HEK293 (cell line): ENCODE results near the gene IRX6.

Source experiments
- CTCF ChIA-PET: fragments of 350-600 bp; formaldehyde crosslinking; extraction: SDS; loops from one replicate; lab custom pipeline; 2021; ENCODE audit warnings: antibody characterized with exemption; lab: Yijun Ruan, JAX
- POLR2A ChIA-PET: fragments of 300-600 bp; formaldehyde crosslinking; extraction: SDS; loops from one replicate; lab custom pipeline; 2020; ENCODE audit warnings: antibody characterized with exemption, inconsistent platforms; lab: Yijun Ruan, JAX
- H3K27ac ChIP-seq: fragments of 200-500 bp; sonication (Bioruptor generic); 2 replicates; pipeline ENCODE4 v1.5.1; 2014; ENCODE audit warnings: low read depth, low read length, control low read depth, inconsistent platforms; ENCODE audit errors: extremely low read depth
- H3K36me3 ChIP-seq, 2 experiments: fragments of 200-500 bp in 1 of 2; sonication (Bioruptor generic) in 1 of 2; 1 replicate in 1 of 2; 2 replicates in 1 of 2; pipeline ENCODE4 v1.5.1; 2014 to 2017; ENCODE audit warnings: inconsistent platforms in 2 of 2, low read length in 2 of 2; ENCODE audit not compliant: control insufficient read depth in 2 of 2, insufficient read depth in 1 of 2
- H3K4me1 ChIP-seq: fragments of 200-500 bp; sonication (Bioruptor generic); 2 replicates; pipeline ENCODE4 v1.5.1; 2014; ENCODE audit warnings: mild to moderate bottlenecking, low read length, inconsistent platforms; ENCODE audit not compliant: control insufficient read depth, insufficient read depth
- H3K4me3 ChIP-seq: 2 replicates; pipeline ENCODE4 v1.5.1; 2011; ENCODE audit warnings: low read depth, mild to moderate bottlenecking, control low read depth, low read length, moderate library complexity
- H3K9me3 ChIP-seq: fragments of 200-500 bp; sonication (Bioruptor generic); 2 replicates; pipeline ENCODE4 v1.5.1; 2014; ENCODE audit warnings: low read depth, low read length, inconsistent platforms; ENCODE audit not compliant: control insufficient read depth, insufficient read depth
- CTCF ChIP-seq: fragments of 450-650 bp; formaldehyde crosslinking; IDR thresholded peaks from 2 replicates; pipeline ENCODE4 v1.5.1; 2016; ENCODE audit warnings: missing biosample characterization, missing genetic modification characterization
- GLIS1 ChIP-seq: fragments of 450-650 bp; formaldehyde crosslinking; IDR thresholded peaks from 2 replicates; pipeline ENCODE4 v1.5.1; 2016; ENCODE audit warnings: missing biosample characterization, missing genetic modification characterization
- KLF1 ChIP-seq: fragments of 450-650 bp; formaldehyde crosslinking; IDR thresholded peaks from 2 replicates; pipeline ENCODE4 v1.5.1; 2016; ENCODE audit warnings: missing biosample characterization, missing genetic modification characterization
- KLF8 ChIP-seq: fragments of 450-650 bp; formaldehyde crosslinking; IDR thresholded peaks from 2 replicates; pipeline ENCODE4 v1.5.1; 2016; ENCODE audit warnings: missing biosample characterization, missing genetic modification characterization
- MYNN ChIP-seq: fragments of 450-650 bp; formaldehyde crosslinking; IDR thresholded peaks from 2 replicates; pipeline ENCODE4 v1.5.1; 2016; ENCODE audit warnings: missing biosample characterization, missing genetic modification characterization, borderline replicate concordance
- OVOL3 ChIP-seq: fragments of 450-650 bp; formaldehyde crosslinking; IDR thresholded peaks from 2 replicates; pipeline ENCODE4 v1.5.1; 2016; ENCODE audit warnings: missing biosample characterization, missing genetic modification characterization
- REST ChIP-seq: fragments of 450-650 bp; formaldehyde crosslinking; IDR thresholded peaks from 2 replicates; pipeline ENCODE4 v1.5.1; 2016; ENCODE audit warnings: missing biosample characterization, missing genetic modification characterization
- SP2 ChIP-seq: fragments of 450-650 bp; formaldehyde crosslinking; IDR thresholded peaks from 2 replicates; pipeline ENCODE4 v1.5.1; 2016; ENCODE audit warnings: missing biosample characterization, missing genetic modification characterization
- ZBTB49 ChIP-seq: fragments of 450-650 bp; formaldehyde crosslinking; IDR thresholded peaks from 2 replicates; pipeline ENCODE4 v1.5.1; 2016; ENCODE audit warnings: missing biosample characterization, missing genetic modification characterization, low read depth
- ZEB2 ChIP-seq: fragments of 450-650 bp; formaldehyde crosslinking; IDR thresholded peaks from 2 replicates; pipeline ENCODE4 v1.5.1; 2016; ENCODE audit warnings: missing biosample characterization, missing genetic modification characterization
- ZNF114 ChIP-seq: fragments of 450-650 bp; formaldehyde crosslinking; IDR thresholded peaks from 2 replicates; pipeline ENCODE4 v1.5.0; 2017; ENCODE audit warnings: missing biosample characterization, missing genetic modification characterization
- ZNF157 ChIP-seq: fragments of 450-650 bp; formaldehyde crosslinking; IDR thresholded peaks from 2 replicates; pipeline ENCODE4 v1.5.1; 2016; ENCODE audit warnings: missing biosample characterization, missing genetic modification characterization
- ZNF16 ChIP-seq: fragments of 450-650 bp; formaldehyde crosslinking; IDR thresholded peaks from 2 replicates; pipeline ENCODE4 v1.5.1; 2016; ENCODE audit warnings: low read depth, missing biosample characterization, missing genetic modification characterization
- ZNF335 ChIP-seq: fragments of 450-650 bp; formaldehyde crosslinking; conservative IDR thresholded peaks from 2 replicates; pipeline ENCODE4 v1.5.1; 2016; ENCODE audit warnings: missing biosample characterization, missing genetic modification characterization
- ZNF350 ChIP-seq: fragments of 450-650 bp; formaldehyde crosslinking; IDR thresholded peaks from 2 replicates; pipeline ENCODE4 v1.5.0; 2017; ENCODE audit warnings: missing biosample characterization, mild to moderate bottlenecking, missing genetic modification characterization
- ZNF404 ChIP-seq: fragments of 450-650 bp; formaldehyde crosslinking; IDR thresholded peaks from 2 replicates; pipeline ENCODE4 v1.5.1; 2017; ENCODE audit warnings: missing biosample characterization, missing genetic modification characterization
- ZNF416 ChIP-seq: fragments of 450-650 bp; formaldehyde crosslinking; IDR thresholded peaks from 2 replicates; pipeline ENCODE4 v1.5.1; 2016; ENCODE audit warnings: missing biosample characterization, missing genetic modification characterization
- ZNF530 ChIP-seq: fragments of 450-650 bp; formaldehyde crosslinking; IDR thresholded peaks from 2 replicates; pipeline ENCODE4 v1.5.1; 2016; ENCODE audit warnings: low read depth, missing biosample characterization, missing genetic modification characterization
- ZNF558 ChIP-seq: fragments of 450-650 bp; formaldehyde crosslinking; IDR thresholded peaks from 2 replicates; pipeline ENCODE4 v1.5.1; 2016; ENCODE audit warnings: missing biosample characterization, missing genetic modification characterization
- ZNF561 ChIP-seq: fragments of 450-650 bp; IDR thresholded peaks from 2 replicates; pipeline ENCODE4 v1.5.1; 2018; ENCODE audit warnings: missing biosample characterization, missing genetic modification characterization, borderline replicate concordance
- ZNF664 ChIP-seq: fragments of 450-650 bp; formaldehyde crosslinking; IDR thresholded peaks from 2 replicates; pipeline ENCODE4 v1.5.1; 2016; ENCODE audit warnings: missing biosample characterization, missing genetic modification characterization
- ZNF701 ChIP-seq: fragments of 450-650 bp; formaldehyde crosslinking; IDR thresholded peaks from 2 replicates; pipeline ENCODE4 v1.5.1; 2016; ENCODE audit warnings: missing biosample characterization, missing genetic modification characterization
- ZNF830 ChIP-seq: fragments of 450-650 bp; IDR thresholded peaks from 2 replicates; pipeline ENCODE4 v1.5.0; 2018; ENCODE audit warnings: missing biosample characterization, missing genetic modification characterization, low read depth, mild to moderate bottlenecking, moderate library complexity
- TF ChIP-seq, protein P1 (sequence below): fragments of 450-650 bp; formaldehyde crosslinking; IDR thresholded peaks from 2 replicates; pipeline ENCODE4 v1.5.1; 2016; ENCODE audit warnings: missing biosample characterization, missing genetic modification characterization

The IRX6 gene

DNA sequence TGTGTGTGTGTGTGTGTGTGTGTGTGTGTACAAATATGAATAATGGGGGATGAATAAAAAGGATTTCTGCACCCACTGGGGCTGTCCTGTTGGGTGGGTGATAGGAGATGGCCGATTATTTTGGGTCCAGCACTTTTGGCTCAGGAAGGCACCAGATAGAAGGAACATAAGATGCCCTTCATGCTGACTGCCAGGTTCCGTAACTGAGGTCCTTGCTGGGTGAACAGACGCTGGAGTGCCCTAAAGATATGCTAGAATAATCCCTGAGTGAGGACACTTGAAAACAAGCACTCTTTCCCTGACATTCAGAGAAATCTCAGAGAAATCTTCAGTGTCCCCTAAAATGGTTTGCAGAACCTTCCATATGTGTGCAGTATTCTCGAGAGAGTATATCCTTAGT, 17.7 kb downstream of the IRX6 start (continued):
- TF ChIP-seq CTCF = no peak
- no peak for TF ChIP-seq ZNF114 (tag by site-specific recombination)
- TF ChIP-seq GLIS1 = no peak
- TF ChIP-seq KLF8 (tag by site-specific recombination) = no peak

DNA sequence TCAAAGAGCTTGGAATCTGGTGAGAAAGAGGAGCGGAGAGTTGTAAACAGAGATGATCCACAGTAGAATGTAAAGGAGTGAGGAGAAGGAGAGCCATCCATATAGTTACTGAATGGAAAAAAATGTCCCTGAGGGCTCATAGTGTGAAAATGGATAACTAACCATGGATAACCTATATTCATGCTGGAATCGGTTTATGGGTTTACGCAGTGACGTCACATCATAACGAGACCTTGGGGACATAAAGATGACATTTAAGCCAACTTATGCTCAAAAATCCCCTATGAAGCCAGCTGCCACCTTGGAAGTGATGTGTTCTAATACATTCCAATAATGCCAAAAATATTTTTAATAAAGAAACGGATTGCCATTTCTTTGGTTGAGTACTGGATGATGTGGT, 22.5 kb downstream of the IRX6 start:
- no peaks in the 10 kb centered on the region for H3K4me1 ChIP-seq
- TF ChIP-seq ZBTB49 (tag by site-specific recombination) (no peak), ZNF350 (tag by site-specific recombination) (no peak), ZNF664 (tag by site-specific recombination) (no peak), ZNF404 (tag by site-specific recombination) (no peak), ZNF335 (no peak), ZNF561 (tag by site-specific recombination) (no peak), ZNF558 (no peak), KLF1 (tag by site-specific recombination) (no peak), REST (tag by site-specific recombination) (no peak), ZNF530 (tag by site-specific recombination) (no peak), OVOL3 (tag by site-specific recombination) (no peak), ZNF416 (tag by site-specific recombination) (no peak), ZNF157 (tag by site-specific recombination) (no peak), ZNF830 (no peak), ZNF701 (no peak), ZNF16 (tag by site-specific recombination) (no peak), ZEB2 (tag by site-specific recombination) (no peak), SP2 (tag by site-specific recombination) (no peak), MYNN (no peak)
- TF ChIP-seq, protein P1, sequence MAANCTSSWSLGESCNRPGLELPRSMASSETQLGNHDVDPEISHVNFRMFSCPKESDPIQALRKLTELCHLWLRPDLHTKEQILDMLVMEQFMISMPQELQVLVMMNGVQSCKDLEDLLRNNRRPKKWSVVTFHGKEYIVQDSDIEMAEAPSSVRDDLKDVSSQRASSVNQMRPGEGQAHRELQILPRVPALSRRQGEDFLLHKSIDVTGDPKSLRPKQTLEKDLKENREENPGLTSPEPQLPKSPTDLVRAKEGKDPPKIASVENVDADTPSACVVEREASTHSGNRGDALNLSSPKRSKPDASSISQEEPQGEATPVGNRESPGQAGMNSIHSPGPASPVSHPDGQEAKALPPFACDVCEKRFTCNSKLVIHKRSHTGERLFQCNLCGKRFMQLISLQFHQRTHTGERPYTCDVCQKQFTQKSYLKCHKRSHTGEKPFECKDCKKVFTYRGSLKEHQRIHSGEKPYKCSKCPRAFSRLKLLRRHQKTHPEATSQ = no peak
- TF ChIP-seq, all 188 proteins: peak for 0
- H3K36me3 ChIP-seq = no peaks in the 10 kb centered on the region
- ChIA-PET CTCF (no interaction called here), POLR2A (no interaction called here)
- no peak overlapping the region for H3K27ac ChIP-seq
- H3K9me3 ChIP-seq = no peaks in the 10 kb centered on the region
- no peak overlapping the region for H3K4me3 ChIP-seq
